ENCODE data around the gene EME1. TPM values are rescaled to one million over a fixed set of nuclear protein-coding genes. Genes with fewer than 3 reads are reported as not detected.

Gene EME1
- total and polyA plus RNA-seq, 2 of the 13 experiments (the other 11 are each of a cell fraction or from before 2014, with no cell fraction given), result 20.7 to 24.6 TPM

DNA sequence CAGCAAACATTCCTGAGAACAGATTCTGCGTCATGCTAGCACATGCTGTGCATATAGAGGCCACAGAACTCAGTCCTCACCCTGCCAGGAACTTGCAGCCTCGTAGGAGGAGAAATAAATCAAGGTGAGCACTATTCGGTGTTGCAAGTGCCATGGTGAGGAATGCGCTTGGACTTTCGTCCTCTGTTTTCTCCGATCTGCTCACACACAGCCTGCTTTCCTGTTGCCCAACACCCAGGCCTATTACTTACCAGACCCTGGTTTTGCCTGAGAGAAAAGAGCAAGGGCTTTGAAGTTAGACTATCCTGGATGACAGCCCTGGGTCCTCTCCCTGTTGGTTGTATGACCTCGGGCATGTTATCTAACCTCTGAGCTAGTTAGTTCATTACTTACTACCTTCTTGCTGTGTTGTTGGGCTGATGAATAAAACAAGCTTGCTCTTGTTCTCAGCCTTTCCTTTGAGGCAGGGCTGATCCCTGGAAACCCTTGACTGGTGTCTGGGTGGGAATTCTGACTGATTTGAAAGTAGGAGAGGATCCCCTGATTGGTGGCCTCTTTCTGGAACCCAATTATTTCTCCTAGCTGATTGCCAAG is 55.9 kb downstream of the EME1 start (continued):
- TF ChIP-seq, protein P1, sequence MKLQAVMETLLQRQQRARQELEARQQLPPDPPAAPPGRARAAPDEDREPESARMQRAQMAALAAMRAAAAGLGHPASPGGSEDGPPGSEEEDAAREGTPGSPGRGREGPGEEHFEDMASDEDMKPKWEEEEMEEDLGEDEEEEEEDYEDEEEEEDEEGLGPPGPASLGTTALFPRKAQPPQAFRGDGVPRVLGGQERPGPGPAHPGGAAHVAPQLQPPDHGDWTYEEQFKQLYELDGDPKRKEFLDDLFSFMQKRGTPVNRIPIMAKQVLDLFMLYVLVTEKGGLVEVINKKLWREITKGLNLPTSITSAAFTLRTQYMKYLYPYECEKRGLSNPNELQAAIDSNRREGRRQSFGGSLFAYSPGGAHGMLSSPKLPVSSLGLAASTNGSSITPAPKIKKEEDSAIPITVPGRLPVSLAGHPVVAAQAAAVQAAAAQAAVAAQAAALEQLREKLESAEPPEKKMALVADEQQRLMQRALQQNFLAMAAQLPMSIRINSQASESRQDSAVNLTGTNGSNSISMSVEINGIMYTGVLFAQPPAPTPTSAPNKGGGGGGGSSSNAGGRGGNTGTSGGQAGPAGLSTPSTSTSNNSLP (IDR thresholded peaks at IDR 0.05; ENCODE audit: low read depth, low read length), result peak; percentile 75
- TF ChIP-seq PITX1 (CRISPR knock-in tag; IDR thresholded peaks at IDR 0.05), result peak; percentile 89
- peak; percentile 90 for TF ChIP-seq ZMYM4 (CRISPR knock-in tag; IDR thresholded peaks at IDR 0.05)
- no peak for TF ChIP-seq ZNF646 (CRISPR knock-in tag; IDR thresholded peaks at IDR 0.05)
- TF ChIP-seq MEIS2 (CRISPR knock-in tag; IDR thresholded peaks at IDR 0.05), result peak; percentile 74; the same call in 1 of the 2 replicates
- TF ChIP-seq DNMT1 (CRISPR knock-in tag; IDR thresholded peaks at IDR 0.05), result 0 out of 2 replicates have a peak, but pooled peaks have one; percentile 16
- TF ChIP-seq SAP130 (CRISPR knock-in tag; IDR thresholded peaks at IDR 0.05; ENCODE audit: low read depth), result peak; percentile 94
- TF ChIP-seq BATF2 (CRISPR knock-in tag; IDR thresholded peaks at IDR 0.05), result no peak
- peak; percentile 93; the same call in 1 of the 2 replicates for TF ChIP-seq ZNF788 (CRISPR knock-in tag; IDR thresholded peaks at IDR 0.05; ENCODE audit: borderline replicate concordance)
- no peak for TF ChIP-seq ATF7 (IDR thresholded peaks at IDR 0.05)
- peak; percentile 71; the same call in 1 of the 2 replicates for TF ChIP-seq ATF7 (CRISPR knock-in tag; IDR thresholded peaks at IDR 0.05)
- peak; percentile 45; the same call in 1 of the 2 replicates for TF ChIP-seq ZNF768 (CRISPR knock-in tag; IDR thresholded peaks at IDR 0.05)
- no peak for TF ChIP-seq ZNF704 (CRISPR knock-in tag; IDR thresholded peaks at IDR 0.05; ENCODE audit: borderline replicate concordance)
- TF ChIP-seq ATF1 (CRISPR knock-in tag; IDR thresholded peaks at IDR 0.05), result peak; percentile 34; the same call in 1 of the 2 replicates
- TF ChIP-seq THRA (CRISPR knock-in tag; IDR thresholded peaks at IDR 0.05; ENCODE audit: borderline replicate concordance), result peak; percentile 86
- peak; percentile 58 for TF ChIP-seq ONECUT2 (CRISPR knock-in tag; IDR thresholded peaks at IDR 0.05)
- peak; percentile 99 for TF ChIP-seq ZBTB34 (CRISPR knock-in tag; IDR thresholded peaks at IDR 0.05)
